Mesodermal cell (in vitro differentiated cells): ENCODE measurements around the gene CIRBP.
A peak's percentile ranks its signal among the peaks of the same experiment; 100 is the strongest.

Experiments
- H3K27ac ChIP-seq: 2 replicates; pipeline ENCODE4 v1.7.0; 2013; ENCODE audit warnings: mild to moderate bottlenecking, low read depth, low read length, moderate library complexity; ENCODE audit not compliant: severe bottlenecking
- H3K36me3 ChIP-seq: 2 replicates; pipeline ENCODE4 v1.7.1; 2013; ENCODE audit warnings: mild to moderate bottlenecking, low read length, moderate library complexity; ENCODE audit not compliant: control insufficient read depth, insufficient read depth
- H3K4me1 ChIP-seq: one replicate; pipeline ENCODE4 v1.7.1; 2013; ENCODE audit warnings: mild to moderate bottlenecking, low read length; ENCODE audit not compliant: insufficient read depth, control insufficient read depth, poor library complexity, severe bottlenecking
- H3K4me3 ChIP-seq: 2 replicates; pipeline ENCODE4 v1.7.0; 2013; ENCODE audit warnings: low read length, control low read depth, mild to moderate bottlenecking; ENCODE audit not compliant: insufficient read depth, poor library complexity, severe bottlenecking; ENCODE audit errors: extremely low read depth
- H3K9me3 ChIP-seq: 2 replicates; pipeline ENCODE4 v1.7.1; 2013; ENCODE audit warnings: mild to moderate bottlenecking, low read length, moderate library complexity; ENCODE audit not compliant: control insufficient read depth
- WGBS, 2 experiments: methylation state at CpG; one replicate each; pipeline ENCODE4 v1.1.5; 2013; ENCODE audit warnings: missing lambda C conversion rate in 2 of 2; ENCODE audit not compliant: insufficient coverage in 2 of 2; 5-methylcytosine and 5-hydroxymethylcytosine counted together

Gene CIRBP

GRCh38 chr19:1252821-1253513 is 16.2 kb upstream of the CIRBP start:
- H3K36me3 ChIP-seq: peaks cover 73% of the 10 kb centered on the region

GRCh38 chr19:1253514-1254080 is 15.5 kb upstream of the CIRBP start:
- H3K4me1 ChIP-seq: peaks cover 51% of the 10 kb centered on the region
- 86 to 87% methylated on average over 20 to 22 of the region's 23 CpGs for WGBS, 2 experiments
- H3K27ac ChIP-seq: peak overlapping the region; percentile 82
- H3K36me3 ChIP-seq: peaks cover 78% of the 10 kb centered on the region
- no peaks in the 10 kb centered on the region for H3K9me3 ChIP-seq
- H3K4me3 ChIP-seq: peak overlapping the region; percentile 87

More at GRCh38 chr19:1252821-1253513, 16.2 kb upstream of the CIRBP start:
- 38 to 53% methylated on average over 7 to 10 of the region's 26 CpGs for WGBS, 2 experiments
- Histone ChIP-seq H3K27ac (peak overlapping the region; percentile 90), H3K4me3 (peak overlapping the region; percentile 87), H3K4me1 (peaks cover 45% of the 10 kb centered on the region), H3K9me3 (no peaks in the 10 kb centered on the region)

DNA sequence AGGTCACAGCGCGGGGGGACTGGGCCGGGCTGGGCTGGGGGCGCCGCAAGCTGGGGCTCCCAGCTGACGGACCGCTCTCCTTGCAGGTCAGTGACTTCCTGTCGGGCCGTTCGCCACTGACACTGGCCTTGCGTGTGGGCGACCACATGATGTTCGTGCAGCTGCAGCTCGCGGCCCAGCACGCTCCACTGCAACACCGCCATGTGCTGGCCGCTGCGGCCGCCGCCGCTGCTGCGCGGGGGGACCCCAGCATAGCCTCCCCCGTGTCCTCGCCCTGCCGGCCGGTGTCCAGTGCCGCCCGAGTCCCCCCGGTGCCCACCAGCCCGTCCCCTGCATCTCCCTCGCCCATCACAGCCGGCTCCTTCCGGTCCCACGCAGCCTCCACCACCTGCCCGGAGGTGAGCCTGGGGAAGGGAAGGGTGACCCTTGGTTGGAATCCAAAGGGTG is 15.0 kb upstream of the CIRBP start:
- WGBS, 2 experiments: 91 to 95% methylated on average over 29 to 37 of the region's 37 CpGs
- Histone ChIP-seq H3K4me1 (peaks cover 53% of the 10 kb centered on the region), H3K27ac (peak overlapping the region; percentile 82), H3K36me3 (peaks cover 78% of the 10 kb centered on the region), H3K4me3 (no peak overlapping the region), H3K9me3 (no peaks in the 10 kb centered on the region)

- WGBS, 2 experiments: 97 to 98% methylated on average over 19 of the region's 20 CpGs
- Histone ChIP-seq H3K4me3 (no peak overlapping the region), H3K27ac (peak overlapping the region; percentile 82), H3K36me3 (peaks cover 78% of the 10 kb centered on the region), H3K4me1 (peaks cover 59% of the 10 kb centered on the region), H3K9me3 (no peaks in the 10 kb centered on the region)
Observed at GRCh38 chr19:1254530-1255185, 14.5 kb upstream of the CIRBP start.

- WGBS, 2 experiments: 95 to 96% methylated on average over 50 to 51 of the region's 52 CpGs
Observed at GRCh38 chr19:1255186-1256161, 13.7 kb upstream of the CIRBP start.

DNA sequence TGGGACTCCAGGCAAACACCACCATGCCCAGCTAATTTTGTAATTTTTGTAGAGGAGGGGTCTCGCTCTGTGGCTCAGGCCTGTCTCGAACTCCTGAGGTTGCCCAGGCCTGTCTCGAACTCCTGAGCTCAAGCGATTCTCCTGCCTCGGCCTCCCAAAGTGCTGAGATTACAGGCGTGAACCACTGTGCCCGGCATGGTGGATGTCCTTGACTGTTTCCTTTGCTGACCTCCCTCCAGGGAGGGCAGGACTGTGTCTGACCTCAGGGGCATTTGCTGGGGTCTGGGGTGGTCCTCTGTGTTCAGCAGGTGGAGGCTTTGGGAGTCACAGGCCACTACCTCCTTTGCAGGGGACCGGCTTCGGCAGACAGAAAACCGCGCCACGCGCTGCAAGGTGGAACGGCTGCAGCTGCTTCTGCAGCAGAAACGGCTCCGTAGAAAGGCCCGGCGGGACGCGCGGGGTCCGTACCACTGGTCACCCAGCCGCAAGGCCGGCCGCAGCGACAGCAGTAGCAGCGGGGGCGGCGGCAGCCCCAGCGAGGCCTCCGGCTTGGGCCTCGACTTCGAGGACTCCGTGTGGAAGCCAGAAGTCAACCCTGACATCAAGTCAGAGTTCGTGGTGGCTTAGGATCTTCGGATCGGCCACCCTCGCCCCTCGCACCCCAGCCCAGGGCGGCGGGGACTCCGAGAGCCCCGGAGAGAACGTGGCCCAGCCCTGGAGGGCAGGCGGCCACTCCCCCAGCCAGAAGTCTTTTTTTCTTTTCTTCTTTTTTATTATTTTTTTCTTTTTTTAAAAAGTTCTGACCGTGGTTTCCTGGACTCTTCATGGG is 12.3 kb upstream of the CIRBP start:
- Histone ChIP-seq H3K4me1 (peaks cover 70% of the 10 kb centered on the region), H3K27ac (peak overlapping the region; percentile 23), H3K4me3 (no peak overlapping the region), H3K36me3 (peaks cover 64% of the 10 kb centered on the region), H3K9me3 (no peaks in the 10 kb centered on the region)
- WGBS, 2 experiments: 94 to 96% methylated on average over 41 to 43 of the region's 46 CpGs

More at GRCh38 chr19:1255186-1256161, 13.7 kb upstream of the CIRBP start:
- Histone ChIP-seq H3K36me3 (peaks cover 75% of the 10 kb centered on the region), H3K9me3 (no peaks in the 10 kb centered on the region), H3K4me1 (peaks cover 62% of the 10 kb centered on the region), H3K4me3 (no peak overlapping the region), H3K27ac (peak overlapping the region; percentile 62)

DNA sequence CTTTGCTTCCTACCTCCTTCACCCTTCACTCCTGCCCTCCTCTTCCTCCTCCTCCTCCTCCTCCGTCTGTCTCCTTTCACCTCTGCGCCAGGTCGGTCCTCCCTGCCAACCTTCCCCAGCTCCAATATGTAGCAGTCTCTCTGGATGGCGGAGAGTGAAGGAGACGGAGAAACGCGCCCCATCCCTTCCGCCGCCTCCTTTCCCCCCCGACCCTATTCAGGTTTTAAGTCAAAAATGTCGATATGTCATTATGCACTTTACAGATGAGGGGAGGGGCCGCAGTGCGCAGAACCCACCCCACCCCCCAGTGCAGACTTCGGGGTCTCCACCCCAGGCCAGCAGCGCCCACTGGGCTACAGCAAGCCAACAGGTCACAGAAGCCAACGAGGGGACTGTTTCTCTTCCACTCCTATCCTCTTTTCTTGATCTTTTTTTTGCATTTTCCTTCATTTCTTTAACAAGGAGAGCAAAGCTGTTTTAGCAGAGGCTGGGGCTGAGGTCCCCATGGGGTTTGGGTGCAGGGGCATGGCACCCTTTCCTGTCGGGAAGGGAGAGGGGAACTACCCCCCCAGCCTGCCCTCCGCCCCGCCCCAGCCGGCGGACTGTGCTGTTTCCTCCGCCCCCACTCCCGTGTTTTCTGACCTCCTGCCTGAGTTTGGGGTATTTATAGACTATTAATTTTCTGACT is 11.5 kb upstream of the CIRBP start:
- Histone ChIP-seq H3K9me3 (no peaks in the 10 kb centered on the region), H3K27ac (peak overlapping the region; percentile 45), H3K4me1 (peaks cover 78% of the 10 kb centered on the region), H3K4me3 (no peak overlapping the region), H3K36me3 (peaks cover 56% of the 10 kb centered on the region)
- 71 to 83% methylated on average over 6 of the region's 23 CpGs for WGBS, 2 experiments

GRCh38 chr19:1258163-1258492 is 11.0 kb upstream of the CIRBP start:
- Histone ChIP-seq H3K27ac (peak overlapping the region; percentile 36), H3K36me3 (peaks cover 53% of the 10 kb centered on the region), H3K4me3 (no peak overlapping the region), H3K4me1 (peaks cover 80% of the 10 kb centered on the region), H3K9me3 (no peaks in the 10 kb centered on the region)
- WGBS, 2 experiments: 70 to 78% methylated on average over 2 to 6 of the region's 8 CpGs

- Histone ChIP-seq H3K4me1 (peaks cover 79% of the 10 kb centered on the region), H3K9me3 (no peaks in the 10 kb centered on the region), H3K27ac (peak overlapping the region; percentile 75), H3K36me3 (peaks cover 47% of the 10 kb centered on the region), H3K4me3 (no peak overlapping the region)
- WGBS, 2 experiments: 60 to 77% methylated on average over 2 to 6 of the region's 15 CpGs
Observed at GRCh38 chr19:1258707-1259205, 10.4 kb upstream of the CIRBP start.
